GM21390 (cell line): ENCODE results near the gene RARS2.

Source experiments
- ATAC-seq: cut with Tn5 transposase; IDR thresholded peaks from one replicate; pipeline ENCODE4 v1.9.1; 2021; ENCODE audit not compliant: unreplicated experiment

Gene RARS2

GRCh38 chr6:87574237-87574804, 15.5 kb downstream of the RARS2 start:
- ATAC-seq = no peak

GRCh38 chr6:87573307-87574024, 16.3 kb downstream of the RARS2 start:
- ATAC-seq = no peak

GRCh38 chr6:87572883-87573282, 16.9 kb downstream of the RARS2 start:
- ATAC-seq = peak; percentile 54

- no peak for ATAC-seq
Observed at GRCh38 chr6:87572021-87572420, 17.8 kb downstream of the RARS2 start.

GRCh38 chr6:87561017-87561416, 28.8 kb downstream of the RARS2 start:
- no peak for ATAC-seq

- ATAC-seq = no peak
Observed at GRCh38 chr6:87558446-87558845, 31.3 kb downstream of the RARS2 start.

- no peak for ATAC-seq
Observed at GRCh38 chr6:87555506-87555905, 34.3 kb downstream of the RARS2 start.

GRCh38 chr6:87553159-87553765, 36.5 kb downstream of the RARS2 start:
- no peak for ATAC-seq

- ATAC-seq = no peak
Observed at GRCh38 chr6:87551799-87552198, 38.0 kb downstream of the RARS2 start.

- no peak for ATAC-seq
Observed at GRCh38 chr6:87544474-87544735, 45.4 kb downstream of the RARS2 start.

GRCh38 chr6:87543696-87544473, 45.9 kb downstream of the RARS2 start:
- no peak for ATAC-seq

GRCh38 chr6:87541744-87542143, 48.0 kb downstream of the RARS2 start:
- ATAC-seq = no peak

- ATAC-seq = no peak
Observed at GRCh38 chr6:87541041-87541440, 48.7 kb downstream of the RARS2 start.

- no peak for ATAC-seq
Observed at GRCh38 chr6:87540539-87540938, 49.2 kb downstream of the RARS2 start.

- ATAC-seq = no peak
Observed at GRCh38 chr6:87539554-87539953, 50.2 kb downstream of the RARS2 start.

- ATAC-seq = no peak
Observed at GRCh38 chr6:87538510-87539260, 51.1 kb downstream of the RARS2 start.

- ATAC-seq = no peak
Observed at GRCh38 chr6:87534377-87535047, 55.3 kb downstream of the RARS2 start.

- ATAC-seq = no peak
Observed at GRCh38 chr6:87529221-87529620, 60.6 kb downstream of the RARS2 start.

GRCh38 chr6:87522686-87523085, 67.1 kb downstream of the RARS2 start:
- no peak for ATAC-seq

GRCh38 chr6:87518453-87518852, 71.3 kb downstream of the RARS2 start:
- no peak for ATAC-seq

- no peak for ATAC-seq
Observed at GRCh38 chr6:87514831-87515230, 75.0 kb downstream of the RARS2 start.
